HG02798 (cell line): Measurements from ENCODE around the gene UQCRH.
"Not testable (repeated sequence)": the region's sequence is repeated elsewhere in the genome, so short reads cannot be mapped to it uniquely, and the experiment has no call there.

Experiments used
- ATAC-seq: cut with Tn5 transposase; IDR thresholded peaks from one replicate; pipeline ENCODE4 v1.9.1; 2021; ENCODE audit warnings: mild to moderate bottlenecking; ENCODE audit not compliant: unreplicated experiment, poor library complexity

The UQCRH gene

GRCh38 chr1:46298387-46298786 is 5.1 kb upstream of the UQCRH start:
- no peak for ATAC-seq

GRCh38 chr1:46300673-46301405 is 2.7 kb upstream of the UQCRH start:
- no peak for ATAC-seq

- ATAC-seq: no peak
These were observed 2.1 kb upstream of the UQCRH start for GRCh38 chr1:46301406-46301807.

GRCh38 chr1:46301808-46302640 is 1.5 kb upstream of the UQCRH start:
- peak; percentile 32 for ATAC-seq

GRCh38 chr1:46302641-46303037 is 859 bp upstream of the UQCRH start:
- peak; percentile 5 for ATAC-seq

GRCh38 chr1:46303872-46304326 is 401 bp downstream of the UQCRH start:
- no peak for ATAC-seq

GRCh38 chr1:46306159-46306530 is 2.6 kb downstream of the UQCRH start:
- no peak for ATAC-seq

GRCh38 chr1:46309401-46310159 is 6.1 kb downstream of the UQCRH start:
- no peak for ATAC-seq

GRCh38 chr1:46310321-46310720 is 6.8 kb downstream of the UQCRH start:
- no peak for ATAC-seq

- ATAC-seq: no peak
These were observed 12.3 kb downstream of the UQCRH start for GRCh38 chr1:46315669-46316403.

- no peak for ATAC-seq
These were observed 13.8 kb downstream of the UQCRH start for GRCh38 chr1:46317323-46317722.

- ATAC-seq: not testable (repeated sequence)
These were observed 15.8 kb downstream of the UQCRH start for GRCh38 chr1:46319301-46319700.

- not testable (repeated sequence) for ATAC-seq
These were observed 16.7 kb downstream of the UQCRH start for GRCh38 chr1:46319960-46320914.

GRCh38 chr1:46322191-46322590 is 18.7 kb downstream of the UQCRH start:
- ATAC-seq: not testable (repeated sequence)

- ATAC-seq: peak; percentile 41
These were observed 22.0 kb downstream of the UQCRH start for GRCh38 chr1:46325285-46326076.

GRCh38 chr1:46328182-46328581 is 24.7 kb downstream of the UQCRH start:
- not testable (repeated sequence) for ATAC-seq

GRCh38 chr1:46329807-46330206 is 26.3 kb downstream of the UQCRH start:
- not testable (repeated sequence) for ATAC-seq

GRCh38 chr1:46330381-46330780 is 26.9 kb downstream of the UQCRH start:
- ATAC-seq: not testable (repeated sequence)
